HG03558 (cell line): ENCODE measurements around the gene ARRB2.
"Not testable (repeated sequence)": the region's sequence is repeated elsewhere in the genome, so short reads cannot be mapped to it uniquely, and the experiment has no call there.

Experiments used
- ATAC-seq: cut with Tn5 transposase; IDR thresholded peaks from one replicate; pipeline ENCODE4 v1.9.1; 2021; ENCODE audit warnings: moderate number of reproducible peaks; ENCODE audit not compliant: unreplicated experiment; ENCODE audit errors: extremely low read depth

ARRB2 gene

DNA sequence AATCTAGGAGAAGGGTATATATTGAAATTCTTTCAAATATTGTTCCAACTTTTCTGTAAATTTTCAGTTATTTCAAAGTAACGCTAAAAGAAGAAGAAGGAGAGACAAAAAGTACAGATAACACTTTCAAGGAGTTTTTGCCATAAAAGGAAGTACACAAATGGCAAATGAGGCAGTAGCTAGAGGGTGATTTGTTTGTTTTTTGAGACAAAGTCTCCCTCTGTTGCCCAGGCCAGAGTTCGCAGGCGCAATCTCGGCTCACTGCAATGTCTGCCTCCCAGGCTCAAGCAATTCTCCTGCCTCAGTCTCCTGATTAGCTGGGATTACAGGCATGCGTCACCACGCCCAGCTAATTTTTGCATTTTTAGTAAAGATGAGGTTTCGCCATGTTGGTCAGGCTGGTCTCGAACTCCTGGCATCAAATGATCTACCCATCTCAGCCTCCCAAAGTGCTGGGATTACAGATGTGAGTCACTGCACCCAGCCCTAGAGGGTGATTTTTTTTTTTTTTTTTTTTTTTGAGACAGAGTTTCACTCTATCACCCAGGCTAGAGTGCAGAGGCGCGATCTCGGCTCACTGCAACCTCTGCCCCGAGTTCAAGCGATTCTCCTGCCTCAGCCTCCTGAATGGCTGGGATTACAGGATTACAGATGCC lies 10.9 kb upstream of the ARRB2 start:
- not testable (repeated sequence) for ATAC-seq

DNA sequence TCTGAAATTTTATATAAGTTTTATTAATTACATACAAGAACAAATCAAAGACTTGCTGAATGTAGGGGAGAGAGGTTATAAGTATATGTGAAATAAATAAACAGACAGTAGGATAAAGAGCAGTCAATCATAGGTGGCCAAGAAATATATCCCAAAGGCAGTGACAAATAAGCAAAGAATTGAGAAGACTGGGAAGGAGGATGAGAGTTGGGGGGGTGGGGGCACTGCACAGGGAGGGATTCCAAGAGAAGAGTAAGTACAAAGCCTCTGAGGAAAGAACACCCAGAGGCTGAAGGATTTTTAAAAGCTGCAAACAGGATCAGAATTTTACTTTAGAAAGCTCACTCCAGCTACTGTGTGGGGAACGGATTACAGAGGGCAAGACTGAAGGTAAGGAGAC lies 9.3 kb upstream of the ARRB2 start:
- no peak for ATAC-seq

DNA sequence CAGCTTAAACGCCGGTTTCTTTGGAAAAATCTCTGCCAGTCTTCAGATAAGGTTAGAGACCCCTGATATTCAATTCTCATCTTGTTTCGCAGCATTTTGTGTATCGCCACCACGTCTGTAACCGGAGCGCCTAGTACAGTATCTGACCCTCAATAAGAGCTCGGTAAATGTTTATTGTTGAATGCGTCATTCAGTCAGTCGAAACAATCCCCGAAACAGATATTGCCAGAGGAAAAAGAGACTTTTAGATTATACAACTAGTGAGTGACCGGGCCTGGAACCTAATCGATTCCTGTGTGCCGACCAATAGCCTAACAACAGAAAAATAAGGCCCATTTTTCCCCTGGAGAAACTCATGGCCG lies 7.1 kb upstream of the ARRB2 start:
- ATAC-seq = no peak

DNA sequence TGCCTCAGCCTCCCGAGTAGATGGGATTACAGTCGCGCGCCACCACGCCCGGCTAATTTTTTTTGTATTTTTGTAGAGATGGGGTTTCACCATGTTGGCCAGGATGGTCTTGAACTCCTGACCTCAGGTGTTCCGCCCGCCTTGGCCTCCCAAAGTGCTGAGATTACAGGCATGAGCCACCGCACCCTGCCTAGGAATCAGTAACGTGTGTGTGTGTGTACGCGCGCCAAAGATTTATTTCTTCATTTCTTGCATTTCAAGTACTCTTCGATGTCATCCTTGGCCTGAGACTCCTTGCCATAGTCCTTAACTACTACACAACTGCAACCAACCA lies 5.9 kb upstream of the ARRB2 start:
- not testable (repeated sequence) for ATAC-seq

DNA sequence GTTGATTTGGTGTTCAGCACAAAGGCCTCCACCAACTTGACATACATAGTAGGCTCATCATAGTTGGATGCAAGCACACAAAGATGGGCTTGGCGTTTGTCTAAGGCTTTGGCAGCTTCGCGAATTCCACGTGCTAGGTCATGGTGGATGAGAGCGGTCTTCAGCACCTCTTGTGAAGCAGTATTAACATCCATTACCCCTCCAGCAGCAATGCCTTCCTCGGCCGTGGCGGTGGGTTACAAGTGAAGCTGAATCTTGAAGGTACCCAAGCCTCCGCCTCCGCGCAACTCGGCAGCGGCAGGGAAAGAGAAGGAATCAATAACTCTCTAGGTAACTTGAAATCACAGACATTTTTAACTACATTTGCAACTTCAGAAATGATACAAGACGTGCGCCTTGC lies 5.4 kb upstream of the ARRB2 start:
- ATAC-seq = no peak

DNA sequence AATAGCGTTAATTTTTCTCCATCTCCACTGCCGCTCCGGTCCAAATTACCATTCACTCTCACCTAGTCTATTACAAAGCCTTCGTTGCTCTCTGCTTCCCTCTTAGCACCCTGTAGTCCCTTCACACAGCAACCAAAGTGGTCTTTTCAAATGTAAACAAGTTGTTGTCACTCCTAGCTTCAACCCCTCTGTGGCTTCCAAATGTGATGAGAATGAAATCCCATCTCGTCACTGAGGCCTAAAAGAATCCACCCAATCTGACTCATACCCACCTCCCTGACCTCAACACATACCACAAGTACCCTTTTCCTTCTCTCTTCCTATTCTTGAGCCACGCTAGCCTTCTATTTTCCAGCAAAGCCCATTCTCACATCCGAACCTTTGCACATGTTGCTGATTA lies 4.3 kb upstream of the ARRB2 start:
- ATAC-seq = no peak

DNA sequence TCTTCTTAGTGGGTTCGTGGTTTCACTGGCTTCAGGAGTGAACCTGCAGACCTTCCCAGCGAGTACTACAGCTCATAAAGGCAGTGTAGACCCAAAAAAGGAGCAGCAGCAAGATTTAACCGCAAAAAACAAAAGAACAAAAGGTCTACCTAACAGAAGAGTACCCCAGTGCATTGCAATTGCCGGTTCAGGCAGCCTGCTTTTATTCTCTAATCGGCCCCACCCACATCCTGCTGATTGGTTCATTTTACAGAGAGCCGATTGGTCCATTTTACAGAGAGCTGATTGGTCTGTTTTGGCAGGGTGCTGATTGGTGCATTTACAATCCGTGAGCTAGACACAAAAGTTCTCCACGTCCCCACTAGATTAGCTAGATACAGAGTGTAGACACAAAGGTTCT lies 2.0 kb upstream of the ARRB2 start:
- no peak for ATAC-seq

DNA sequence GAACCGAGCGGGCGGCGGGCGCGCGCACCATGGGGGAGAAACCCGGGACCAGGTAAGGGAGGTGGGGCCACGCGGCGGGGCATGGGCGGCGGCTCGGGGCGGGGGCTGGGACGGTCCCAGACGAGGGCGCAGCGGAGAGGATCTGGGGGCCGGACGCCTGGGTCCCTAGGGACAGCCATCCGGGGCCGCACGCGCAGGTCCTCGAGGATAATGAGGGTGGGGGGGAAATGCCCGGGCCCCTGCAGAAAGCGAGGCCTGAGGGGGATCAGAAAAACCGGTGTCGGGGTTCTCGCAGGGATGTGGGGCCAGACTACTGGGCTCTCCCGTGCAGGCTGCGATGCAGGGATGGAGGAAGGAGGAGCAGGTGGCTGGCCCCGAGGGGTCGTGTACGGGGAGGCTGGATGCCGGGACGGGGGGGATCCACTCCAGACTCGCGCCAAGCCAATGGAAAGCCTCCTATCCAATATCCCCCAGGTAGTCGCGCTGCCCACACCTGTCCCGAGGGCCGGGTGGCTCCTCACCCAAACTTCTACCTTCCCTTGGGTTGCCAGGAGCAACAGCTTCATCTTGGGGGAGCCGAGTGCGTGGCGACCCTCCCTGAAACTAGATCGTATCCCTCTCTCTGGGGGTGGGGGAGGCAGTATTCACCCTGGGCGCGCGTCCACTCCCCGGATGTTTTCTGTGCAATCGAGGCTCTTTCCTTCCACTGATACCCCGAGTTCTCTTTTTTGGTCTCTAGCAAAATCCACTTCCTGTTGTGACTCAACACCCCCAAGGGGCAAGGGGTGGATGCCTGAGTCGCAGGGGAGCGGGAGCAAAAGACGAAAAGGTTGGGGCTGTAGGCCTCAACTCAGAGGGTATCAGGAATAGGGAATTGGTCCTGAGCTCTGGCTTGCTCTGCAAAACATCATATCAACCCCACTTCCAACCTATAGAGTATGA lies 532 bp downstream of the ARRB2 start:
- no peak for ATAC-seq

DNA sequence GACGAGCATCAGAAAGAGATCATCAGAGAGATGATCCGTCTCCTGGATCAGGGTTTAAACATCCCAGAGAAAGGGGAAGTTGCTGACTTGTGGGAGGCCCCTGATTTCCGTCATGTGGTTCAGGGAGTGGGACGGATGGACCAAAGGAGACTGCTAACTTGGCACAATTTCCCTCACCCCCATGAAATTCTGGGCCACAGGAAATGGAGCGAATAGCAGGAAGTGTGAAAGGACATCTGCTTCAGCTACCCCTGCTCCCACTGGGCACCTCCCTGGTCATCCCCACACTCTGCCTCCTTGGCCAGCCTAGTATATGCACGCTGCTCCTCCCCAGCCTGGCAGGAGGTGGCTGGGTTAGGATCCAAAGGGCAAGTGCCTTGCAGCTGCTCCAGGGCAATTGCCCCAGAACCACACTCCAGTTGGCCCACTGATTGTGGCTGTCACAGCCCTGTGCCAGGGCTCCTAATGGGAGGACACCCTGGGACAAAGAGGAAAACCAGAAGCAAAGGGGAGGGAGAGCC lies 1.3 kb downstream of the ARRB2 start:
- no peak for ATAC-seq

DNA sequence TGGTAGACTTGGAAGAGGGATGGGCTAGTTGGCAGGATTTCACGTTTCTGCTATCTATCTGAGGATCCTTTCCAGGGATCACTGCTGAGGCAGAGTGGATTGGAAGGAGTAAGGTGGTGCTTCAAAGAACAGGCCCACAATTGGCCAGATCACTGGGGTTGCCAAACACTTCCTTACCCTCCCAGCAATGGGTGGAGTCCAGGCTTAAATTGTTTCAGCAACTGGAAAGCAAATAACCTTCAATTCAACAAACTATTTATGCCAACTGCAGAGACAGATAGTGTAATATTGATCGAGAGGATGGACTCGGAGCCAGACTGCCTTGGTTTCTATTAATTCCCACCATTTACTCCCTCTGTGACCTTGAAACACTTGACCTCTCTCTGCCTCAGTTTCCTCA lies 2.1 kb downstream of the ARRB2 start:
- no peak for ATAC-seq

DNA sequence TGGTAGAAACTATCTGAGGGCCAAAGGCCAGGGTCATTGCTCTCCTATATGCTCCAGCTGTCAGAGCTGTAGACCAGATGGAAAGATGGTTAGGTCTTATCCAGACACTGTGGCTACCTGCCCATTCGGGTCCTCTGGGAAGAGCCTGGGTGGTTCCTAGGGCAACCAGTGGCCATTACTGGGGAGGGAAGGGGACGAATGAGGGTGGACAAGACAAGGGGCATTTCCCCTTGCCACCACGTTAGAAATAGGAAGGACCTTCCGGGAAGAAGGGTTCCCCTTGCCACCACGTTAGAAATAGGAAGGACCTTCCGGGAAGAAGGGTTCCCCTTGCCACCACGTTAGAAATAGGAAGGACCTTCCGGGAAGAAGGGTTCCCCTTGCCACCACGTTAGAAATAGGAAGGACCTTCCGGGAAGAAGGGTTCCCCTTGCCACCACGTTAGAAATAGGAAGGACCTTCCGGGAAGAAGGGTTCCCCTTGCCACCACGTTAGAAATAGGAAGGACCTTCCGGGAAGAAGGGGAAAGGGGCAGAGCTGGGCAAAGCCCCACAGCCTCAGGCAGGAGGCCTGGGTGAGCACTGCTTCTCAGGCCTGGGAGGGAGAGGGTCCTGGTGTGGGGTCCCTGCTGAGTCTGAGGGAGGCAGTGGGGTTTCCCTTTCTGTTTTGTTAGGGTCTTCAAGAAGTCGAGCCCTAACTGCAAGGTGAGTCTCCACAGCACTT lies 4.1 kb downstream of the ARRB2 start:
- not testable (repeated sequence) for ATAC-seq

DNA sequence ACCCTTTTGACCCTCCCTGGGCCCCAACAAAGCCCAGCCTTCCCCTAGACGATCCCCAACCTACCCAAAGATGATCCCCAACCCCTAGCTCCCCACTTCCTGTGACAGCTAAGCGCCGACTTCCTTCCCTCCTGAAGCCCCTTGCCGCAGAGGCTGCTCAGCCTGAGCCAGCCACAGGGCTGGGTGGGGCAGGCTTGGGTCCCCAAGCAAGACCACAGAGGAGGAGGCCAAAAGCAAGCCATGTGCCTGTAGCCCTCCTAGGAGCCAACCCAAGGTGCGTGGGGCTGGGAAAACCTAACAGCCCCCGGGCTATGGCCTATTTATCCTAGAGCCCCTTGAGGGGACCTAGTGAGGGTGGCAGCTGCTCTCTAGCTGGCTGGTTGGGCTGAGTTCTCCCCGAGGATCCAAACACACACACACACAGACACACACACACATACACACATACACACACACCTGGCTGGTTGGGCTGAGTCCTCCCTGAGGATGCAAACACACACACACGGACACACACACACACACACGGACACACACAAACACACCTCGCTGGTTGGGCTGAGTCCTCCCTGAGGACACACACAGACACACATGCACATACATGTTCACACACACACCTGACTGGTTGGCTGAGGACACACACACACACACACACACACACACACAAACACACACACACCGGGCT lies 4.8 kb downstream of the ARRB2 start:
- ATAC-seq = no peak

DNA sequence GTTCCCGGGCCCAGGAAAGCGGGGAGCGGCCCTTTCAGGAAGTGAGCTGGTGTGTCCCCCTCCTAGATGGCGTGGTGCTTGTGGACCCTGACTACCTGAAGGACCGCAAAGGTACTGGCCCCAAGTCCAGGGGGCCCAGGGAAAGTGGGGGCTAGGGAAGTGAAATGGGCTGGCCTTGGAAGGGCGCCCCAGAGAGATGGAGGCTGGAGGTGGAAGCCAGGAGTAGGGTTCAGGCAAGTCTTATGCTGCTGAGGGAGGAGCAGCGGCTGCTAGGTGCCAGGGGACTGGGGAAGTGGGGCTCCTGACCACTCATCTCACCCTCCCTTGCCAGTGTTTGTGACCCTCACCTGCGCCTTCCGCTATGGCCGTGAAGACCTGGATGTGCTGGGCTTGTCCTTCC lies 5.6 kb downstream of the ARRB2 start:
- ATAC-seq = no peak

DNA sequence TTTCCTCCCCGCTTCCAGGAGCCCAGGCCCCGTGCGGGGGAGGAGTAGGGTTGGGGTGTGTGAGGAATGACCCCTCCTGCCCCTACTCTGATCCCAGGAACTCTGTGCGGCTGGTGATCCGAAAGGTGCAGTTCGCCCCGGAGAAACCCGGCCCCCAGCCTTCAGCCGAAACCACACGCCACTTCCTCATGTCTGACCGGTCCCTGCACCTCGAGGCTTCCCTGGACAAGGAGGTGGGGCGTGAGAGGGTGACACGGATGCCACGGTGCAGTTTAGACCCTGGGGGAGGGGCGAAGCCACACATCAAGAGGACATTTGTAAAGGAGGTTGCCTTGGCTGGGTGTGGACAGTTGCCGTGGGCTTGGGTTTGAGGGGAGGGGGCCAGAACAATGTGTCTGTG lies 7.4 kb downstream of the ARRB2 start:
- ATAC-seq = no peak

DNA sequence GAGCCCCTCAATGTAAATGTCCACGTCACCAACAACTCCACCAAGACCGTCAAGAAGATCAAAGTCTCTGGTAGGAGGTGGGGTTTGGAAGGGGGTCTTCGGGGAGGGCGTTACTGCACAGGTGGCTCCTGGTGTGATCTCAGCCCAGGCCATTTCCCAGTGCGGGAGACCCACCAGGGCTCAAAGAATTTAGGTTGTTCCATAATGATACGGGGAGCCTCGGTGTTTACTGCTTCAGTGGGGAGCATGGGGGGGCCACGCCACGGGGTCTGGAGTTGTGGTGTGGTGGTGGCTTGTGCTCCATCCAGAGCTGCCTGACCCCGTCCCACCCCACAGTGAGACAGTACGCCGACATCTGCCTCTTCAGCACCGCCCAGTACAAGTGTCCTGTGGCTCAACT lies 7.8 kb downstream of the ARRB2 start:
- ATAC-seq = no peak

DNA sequence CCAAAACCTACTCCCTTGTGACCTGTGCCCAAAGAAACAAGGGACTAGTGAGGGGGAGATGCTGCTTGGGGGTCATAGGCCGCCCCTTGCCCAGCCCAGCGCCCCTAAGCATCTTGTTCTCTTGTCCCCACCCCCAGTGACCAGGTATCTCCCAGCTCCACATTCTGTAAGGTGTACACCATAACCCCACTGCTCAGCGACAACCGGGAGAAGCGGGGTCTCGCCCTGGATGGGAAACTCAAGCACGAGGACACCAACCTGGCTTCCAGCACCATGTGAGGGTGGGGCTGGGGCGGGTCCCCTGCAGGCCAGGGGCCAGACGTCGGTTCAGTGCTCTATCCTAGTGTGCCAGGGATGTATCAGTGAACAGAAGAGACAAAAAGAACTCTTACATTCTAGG lies 8.7 kb downstream of the ARRB2 start:
- no peak for ATAC-seq

DNA sequence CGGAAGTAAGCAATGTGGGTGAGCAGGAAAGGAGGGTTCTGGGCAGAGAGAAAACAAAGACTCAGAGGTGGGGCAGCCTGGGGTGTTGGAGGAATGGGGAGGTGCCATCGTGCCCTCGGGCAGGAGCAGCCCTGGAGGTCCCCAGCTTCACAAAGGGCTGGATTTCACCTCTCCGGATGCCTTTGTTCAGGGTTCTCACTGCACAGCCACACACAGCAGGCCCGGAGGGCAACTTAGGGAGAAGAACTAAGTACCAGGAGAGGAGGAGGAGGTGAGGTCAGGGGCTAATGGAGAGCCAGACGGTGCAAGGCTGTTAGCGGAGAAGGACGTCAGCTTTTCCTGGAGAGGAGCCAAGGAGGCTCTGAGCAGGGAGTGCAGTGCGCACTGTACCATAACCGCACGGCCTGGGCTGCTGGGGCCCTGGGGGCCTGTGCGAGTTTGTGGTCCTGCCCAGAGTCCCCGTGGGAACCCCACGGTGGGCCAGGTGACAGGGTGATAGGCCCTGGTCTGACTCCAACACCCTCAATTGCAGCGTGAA lies 9.3 kb downstream of the ARRB2 start:
- ATAC-seq = no peak

DNA sequence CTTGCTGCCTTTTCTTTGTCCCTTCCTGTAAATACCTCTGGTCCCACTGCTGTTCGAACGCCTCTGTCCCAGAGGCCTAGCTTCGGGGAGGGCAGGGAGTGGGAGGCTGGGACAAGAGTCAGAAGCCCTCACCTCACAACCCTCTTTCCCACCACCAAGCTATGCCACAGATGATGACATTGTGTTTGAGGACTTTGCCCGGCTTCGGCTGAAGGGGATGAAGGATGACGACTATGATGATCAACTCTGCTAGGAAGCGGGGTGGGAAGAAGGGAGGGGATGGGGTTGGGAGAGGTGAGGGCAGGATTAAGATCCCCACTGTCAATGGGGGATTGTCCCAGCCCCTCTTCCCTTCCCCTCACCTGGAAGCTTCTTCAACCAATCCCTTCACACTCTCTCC lies 10.4 kb downstream of the ARRB2 start:
- ATAC-seq = no peak

DNA sequence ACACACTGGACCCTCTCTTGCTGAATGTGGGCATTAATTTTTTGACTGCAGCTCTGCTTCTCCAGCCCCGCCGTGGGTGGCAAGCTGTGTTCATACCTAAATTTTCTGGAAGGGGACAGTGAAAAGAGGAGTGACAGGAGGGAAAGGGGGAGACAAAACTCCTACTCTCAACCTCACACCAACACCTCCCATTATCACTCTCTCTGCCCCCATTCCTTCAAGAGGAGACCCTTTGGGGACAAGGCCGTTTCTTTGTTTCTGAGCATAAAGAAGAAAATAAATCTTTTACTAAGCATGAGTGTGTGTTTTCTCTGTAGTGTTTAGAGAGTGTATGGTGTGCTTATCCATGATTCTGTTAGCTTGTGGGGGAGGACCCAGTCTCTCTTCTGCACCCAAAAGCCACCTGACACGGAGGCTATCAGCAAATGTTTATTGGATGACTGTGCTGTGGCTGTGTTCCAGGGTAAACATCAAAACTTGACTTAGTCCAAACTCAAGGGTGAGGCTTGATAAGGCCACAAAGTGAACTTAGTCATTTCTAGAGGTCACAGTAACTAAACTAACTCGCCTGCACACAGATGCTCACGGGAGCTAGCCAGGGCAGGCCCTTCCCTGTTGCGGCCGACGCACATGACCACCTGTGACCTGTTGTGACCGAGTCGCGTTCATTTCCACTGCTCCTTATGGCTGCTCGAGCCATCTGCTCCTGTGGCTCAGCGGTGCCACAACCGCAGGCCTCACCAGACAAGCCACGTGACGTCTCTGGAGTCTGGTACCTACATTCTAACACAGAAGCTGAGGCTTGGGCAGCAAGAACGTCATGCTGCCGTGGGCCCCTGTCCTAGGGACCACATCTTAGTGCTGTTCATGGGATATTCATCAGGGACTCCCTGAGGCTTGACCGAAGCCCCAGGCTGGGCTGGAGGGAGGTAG lies 11.0 kb downstream of the ARRB2 start:
- ATAC-seq = no peak
